Body of pancreas (tissue), 4 donors: ENCODE measurements around the gene ORC1.

Experiments used
- CTCF ChIP-seq, 7 experiments: fragments of 450-650 bp in 4 of 7; fragments of 200-600 bp in 3 of 7; sonication (generic) in 3 of 7; IDR thresholded peaks; one replicate each; pipeline ENCODE4 v1.5.1; 2016 to 2019; ENCODE audit warnings: antibody characterized with exemption in 7 of 7
- POLR2A ChIP-seq, 3 donors: fragments of 450-650 bp; IDR thresholded peaks; one replicate each; pipeline ENCODE4 v1.6.1; 2016; ENCODE audit warnings: antibody characterized with exemption in 3 of 3, mild to moderate bottlenecking in 2 of 3

- no peak for TF ChIP-seq CTCF (IDR thresholded peaks at IDR 0.05)
- TF ChIP-seq POLR2A (IDR thresholded peaks at IDR 0.05), result no peak
These were observed 80.5 kb downstream of the ORC1 start for GRCh38 chr1:52323731-52324130.
